Activated CD4-positive, CD25-positive, alpha-beta regulatory T cell (primary cell): Measurements from ENCODE around the gene CCDC86.

Source experiments
- DNase-seq, 4 experiments: peaks; one replicate each; lab custom pipeline; 2025; lab: John Stamatoyannopoulos, UW

CCDC86 gene

DNA sequence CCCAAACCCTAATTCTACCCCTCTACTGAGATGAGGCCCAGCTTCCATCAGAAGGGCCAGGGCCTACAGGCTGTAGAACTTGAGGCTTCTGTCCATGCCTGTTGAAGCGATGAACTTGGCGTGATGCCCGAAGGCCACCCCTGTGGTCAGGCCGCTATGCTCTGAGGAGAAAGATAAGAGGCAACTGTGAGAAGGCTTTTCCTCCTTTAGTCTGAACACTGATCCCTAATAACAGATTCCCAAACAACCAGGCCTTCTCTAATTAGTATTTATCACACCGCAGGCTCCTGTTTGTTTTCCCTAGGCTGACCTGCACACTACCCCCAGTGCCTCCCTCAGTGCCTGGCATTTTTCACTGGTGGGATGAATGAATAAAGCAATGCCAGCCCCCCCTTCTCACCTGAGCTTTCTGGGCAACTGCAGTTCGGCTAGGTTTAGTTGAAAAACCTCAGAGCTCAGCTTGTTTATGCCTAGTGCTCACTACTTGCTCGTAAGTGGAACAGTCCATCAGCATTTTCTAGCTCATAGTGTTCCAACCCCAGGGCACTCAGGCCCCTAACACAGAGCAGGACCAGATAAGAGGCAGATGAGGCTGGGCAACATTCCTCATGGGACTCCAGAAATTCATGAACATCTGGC is 49.3 kb downstream of the CCDC86 start:
- DNase-seq = no peak

DNA sequence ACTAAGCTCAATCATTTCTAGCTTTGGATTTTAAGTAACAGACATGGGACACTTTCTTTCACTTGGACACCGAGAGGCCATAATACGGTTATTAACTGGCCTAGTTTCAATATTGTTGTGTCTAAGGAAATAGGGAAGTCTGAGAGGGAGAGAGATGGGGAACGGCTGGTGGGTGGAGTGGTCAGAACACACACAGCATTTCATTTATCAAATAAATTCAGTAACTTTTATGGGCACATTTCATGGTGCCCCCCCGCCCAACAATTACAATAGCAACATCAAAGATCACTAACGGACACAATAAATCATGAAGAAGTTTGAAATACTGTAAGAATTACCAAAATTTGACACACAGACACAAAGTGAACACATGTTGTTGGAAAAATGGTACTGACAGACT is 53.8 kb downstream of the CCDC86 start:
- DNase-seq = no peak

GRCh38 chr11:60897496-60897895 is 55.6 kb downstream of the CCDC86 start:
- DNase-seq = no peak

DNA sequence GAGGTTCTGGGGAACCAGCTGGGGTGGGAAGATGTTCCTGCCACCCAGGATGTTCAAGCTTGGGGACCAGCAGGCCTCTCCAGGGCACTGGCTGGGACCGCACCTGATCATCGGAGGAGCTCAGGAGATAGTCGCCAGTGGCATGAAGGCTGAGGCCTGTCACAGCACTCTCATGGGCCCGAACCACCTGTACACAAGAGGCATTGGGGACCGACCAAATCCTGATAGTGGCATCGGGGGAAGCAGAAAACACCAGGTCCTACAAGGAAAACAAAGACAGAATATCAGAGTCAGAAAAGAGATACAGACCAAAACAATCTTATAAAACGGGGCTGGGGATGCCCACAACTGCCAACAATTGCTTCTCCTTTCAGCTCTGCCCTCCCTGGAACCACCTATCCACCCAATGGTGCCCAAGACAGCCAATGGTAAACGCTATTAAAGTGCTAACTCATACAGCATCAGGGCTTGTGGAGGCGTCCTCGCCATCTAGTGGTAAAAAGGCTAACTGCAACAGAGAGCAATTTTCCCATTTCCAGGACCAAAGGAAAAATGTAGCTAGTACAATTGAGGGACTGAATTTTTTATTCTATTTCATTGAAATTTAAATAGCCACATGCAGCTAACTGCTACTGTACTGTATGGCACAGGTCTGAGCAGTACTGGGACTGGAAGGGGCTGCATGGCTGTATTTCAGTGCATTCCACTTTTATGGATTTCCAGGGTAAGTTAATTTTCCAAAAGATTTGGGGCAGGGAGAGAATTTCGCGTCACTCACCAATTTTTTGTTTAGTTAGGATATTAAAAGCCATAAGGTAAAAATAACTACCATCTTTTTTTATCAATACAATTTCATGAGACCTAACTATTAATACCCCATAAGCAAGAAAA is 57.4 kb downstream of the CCDC86 start:
- no peak for DNase-seq

DNA sequence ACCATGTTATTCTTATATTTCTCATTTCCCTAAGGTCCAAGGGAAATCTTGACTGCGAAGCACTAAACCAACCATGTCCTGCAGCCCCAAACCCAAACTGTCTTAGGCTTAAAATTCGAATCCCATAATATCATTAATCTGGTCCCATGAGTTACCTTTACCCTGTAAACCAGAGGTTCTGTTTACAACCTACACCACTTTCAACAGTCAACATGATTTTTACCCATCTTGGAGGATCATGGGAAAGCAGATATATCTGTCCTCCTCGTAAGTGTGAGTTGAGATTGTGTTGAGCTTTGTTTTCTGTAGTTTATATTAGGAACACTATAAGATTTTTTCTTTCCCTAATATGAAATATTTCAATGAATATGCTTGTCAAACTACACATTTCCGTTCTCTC is 58.1 kb downstream of the CCDC86 start:
- DNase-seq = no peak
